ENCODE results near the gene PRKAG2. TPM values are rescaled to one million over a fixed set of nuclear protein-coding genes. Genes with fewer than 3 reads are reported as not detected.
"Not testable (repeated sequence)": the region's sequence is repeated elsewhere in the genome, so short reads cannot be mapped to it uniquely, and the experiment has no call there.

PRKAG2 gene
- total RNA-seq, 3 donors from 2014 or later, result 42.4 to 48.5 (median 46.6) TPM

DNA sequence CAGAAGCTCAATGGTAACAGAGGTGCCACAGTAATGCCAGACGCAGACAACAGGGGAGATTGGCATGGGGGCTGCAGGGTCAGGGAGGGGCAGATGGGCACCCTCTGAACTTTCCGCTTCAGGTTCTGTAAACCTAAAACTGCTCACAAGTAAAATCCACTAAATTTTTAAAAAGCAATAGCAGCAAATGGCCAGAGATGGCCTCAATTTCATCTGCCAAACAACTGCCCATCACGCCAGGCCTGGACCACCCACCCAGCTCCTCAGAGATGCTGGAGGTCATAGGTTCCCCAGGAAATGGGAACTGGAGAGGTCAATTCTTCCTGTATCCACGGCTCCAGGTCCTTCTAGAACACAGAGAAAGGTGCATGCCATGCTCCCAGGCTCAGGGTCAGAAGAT is 76.1 kb downstream of the PRKAG2 start:
- TF ChIP-seq, protein P1, sequence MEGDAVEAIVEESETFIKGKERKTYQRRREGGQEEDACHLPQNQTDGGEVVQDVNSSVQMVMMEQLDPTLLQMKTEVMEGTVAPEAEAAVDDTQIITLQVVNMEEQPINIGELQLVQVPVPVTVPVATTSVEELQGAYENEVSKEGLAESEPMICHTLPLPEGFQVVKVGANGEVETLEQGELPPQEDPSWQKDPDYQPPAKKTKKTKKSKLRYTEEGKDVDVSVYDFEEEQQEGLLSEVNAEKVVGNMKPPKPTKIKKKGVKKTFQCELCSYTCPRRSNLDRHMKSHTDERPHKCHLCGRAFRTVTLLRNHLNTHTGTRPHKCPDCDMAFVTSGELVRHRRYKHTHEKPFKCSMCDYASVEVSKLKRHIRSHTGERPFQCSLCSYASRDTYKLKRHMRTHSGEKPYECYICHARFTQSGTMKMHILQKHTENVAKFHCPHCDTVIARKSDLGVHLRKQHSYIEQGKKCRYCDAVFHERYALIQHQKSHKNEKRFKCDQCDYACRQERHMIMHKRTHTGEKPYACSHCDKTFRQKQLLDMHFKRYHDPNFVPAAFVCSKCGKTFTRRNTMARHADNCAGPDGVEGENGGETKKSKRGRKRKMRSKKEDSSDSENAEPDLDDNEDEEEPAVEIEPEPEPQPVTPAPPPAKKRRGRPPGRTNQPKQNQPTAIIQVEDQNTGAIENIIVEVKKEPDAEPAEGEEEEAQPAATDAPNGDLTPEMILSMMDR (IDR thresholded peaks at IDR 0.05), result no peak
- no peaks in the 10 kb centered on the region for H3K4me1 ChIP-seq (ENCODE audit: low read depth)
- DNase-seq, result no peak
- no peaks in the 10 kb centered on the region for H3K36me3 ChIP-seq (ENCODE audit: low read depth)
- no peaks in the 10 kb centered on the region for H3K9me3 ChIP-seq
- ATAC-seq, result no peak
- no peak overlapping the region for H3K4me3 ChIP-seq
- intact Hi-C loops (cut with DNase I, micrococcal nuclease), result no loop called here

DNA sequence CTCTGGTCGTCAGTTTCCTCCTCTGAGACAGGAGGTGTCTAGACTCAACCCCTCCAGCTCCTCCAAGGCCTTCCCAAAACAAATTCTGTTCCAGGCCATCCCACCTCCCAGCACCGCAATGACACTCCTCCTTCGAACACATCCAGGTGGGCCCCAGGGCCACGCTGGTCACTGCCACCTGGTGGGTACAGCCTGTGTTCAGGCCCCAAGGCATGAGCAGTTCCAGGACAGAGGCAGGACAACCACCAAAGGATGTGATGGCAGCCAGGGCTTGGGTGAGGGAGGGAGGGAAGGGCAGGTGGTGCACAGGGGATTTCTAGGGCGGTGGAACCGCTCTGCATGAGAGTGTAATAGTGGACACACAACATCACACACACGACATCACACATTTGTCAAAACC is 76.5 kb downstream of the PRKAG2 start:
- TF ChIP-seq, protein P1 (IDR thresholded peaks at IDR 0.05), result no peak
- H3K36me3 ChIP-seq (ENCODE audit: low read depth), result no peaks in the 10 kb centered on the region
- ATAC-seq (no peak), DNase-seq (peak in 1 of 3 donors; percentile 17)
- H3K9me3 ChIP-seq, result no peaks in the 10 kb centered on the region
- intact Hi-C loops (cut with DNase I, micrococcal nuclease), result no loop called here
- no peaks in the 10 kb centered on the region for H3K4me1 ChIP-seq (ENCODE audit: low read depth)
- H3K4me3 ChIP-seq, result no peak overlapping the region

DNA sequence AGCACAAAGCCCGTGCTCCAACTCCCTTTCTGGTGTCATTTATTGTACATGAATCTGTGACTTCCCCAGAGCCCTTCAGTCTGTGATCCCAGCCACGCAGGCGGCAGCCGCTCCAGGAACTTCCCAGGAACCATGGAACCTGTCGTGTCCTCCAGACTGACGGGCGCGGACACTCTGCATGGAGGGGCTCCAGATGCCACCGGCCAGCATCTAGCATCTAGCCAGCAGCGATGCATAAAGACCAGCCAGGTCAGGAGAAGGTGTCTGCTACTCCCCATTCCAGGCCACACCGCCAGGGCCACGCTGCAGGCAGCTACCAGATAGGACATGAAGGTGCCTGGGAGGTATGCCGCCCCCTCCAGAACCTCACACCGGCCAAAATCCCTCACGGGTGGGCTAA is 77.4 kb downstream of the PRKAG2 start:
- TF ChIP-seq, protein P1 (IDR thresholded peaks at IDR 0.05), result no peak
- Histone ChIP-seq H3K9me3 (no peaks in the 10 kb centered on the region), H3K4me1 (ENCODE audit: low read depth) (peaks cover 3% of the 10 kb centered on the region), H3K4me3 (no peak overlapping the region), H3K36me3 (ENCODE audit: low read depth) (no peaks in the 10 kb centered on the region)
- ATAC-seq, result no peak
- intact Hi-C loops (cut with DNase I, micrococcal nuclease), result no loop called here
- DNase-seq, result peak in 1 of 3 donors; percentile 5

DNA sequence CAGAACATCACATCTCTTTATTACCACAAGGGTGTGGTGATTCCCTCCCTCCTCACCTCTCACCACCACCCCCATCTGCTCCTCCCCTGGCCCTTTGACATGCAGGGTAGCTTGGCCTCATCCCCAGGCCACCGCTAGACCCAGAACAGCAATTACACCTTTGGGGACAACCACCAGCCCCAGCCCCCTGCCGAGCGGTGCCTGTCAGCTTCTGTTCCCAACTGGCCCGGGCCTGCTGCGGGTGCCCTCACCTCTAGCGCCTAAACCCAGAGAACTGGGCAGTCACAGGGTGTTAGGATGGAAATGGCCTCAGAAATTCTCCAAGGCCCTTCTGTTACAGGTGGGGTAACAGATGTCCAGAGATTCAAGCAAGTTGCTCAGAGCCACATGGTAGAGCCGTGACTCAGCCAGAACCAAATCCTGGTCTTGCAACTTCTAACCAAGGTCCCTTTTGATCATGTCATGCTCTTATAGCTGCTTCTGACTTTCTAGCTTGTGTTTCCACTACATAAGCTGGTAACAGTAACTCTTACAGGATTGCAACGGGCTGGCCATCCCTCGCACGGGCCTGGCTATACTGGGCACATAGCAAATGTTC is 78.0 kb downstream of the PRKAG2 start:
- no peak overlapping the region for H3K4me3 ChIP-seq
- peaks cover 3% of the 10 kb centered on the region for H3K4me1 ChIP-seq (ENCODE audit: low read depth)
- intact Hi-C loops (cut with DNase I, micrococcal nuclease), result no loop called here
- H3K36me3 ChIP-seq (ENCODE audit: low read depth), result no peaks in the 10 kb centered on the region
- DNase-seq (peak in 1 of 3 donors; percentile 15), ATAC-seq (no peak)
- TF ChIP-seq, protein P1 (IDR thresholded peaks at IDR 0.05), result no peak
- H3K9me3 ChIP-seq, result no peaks in the 10 kb centered on the region

DNA sequence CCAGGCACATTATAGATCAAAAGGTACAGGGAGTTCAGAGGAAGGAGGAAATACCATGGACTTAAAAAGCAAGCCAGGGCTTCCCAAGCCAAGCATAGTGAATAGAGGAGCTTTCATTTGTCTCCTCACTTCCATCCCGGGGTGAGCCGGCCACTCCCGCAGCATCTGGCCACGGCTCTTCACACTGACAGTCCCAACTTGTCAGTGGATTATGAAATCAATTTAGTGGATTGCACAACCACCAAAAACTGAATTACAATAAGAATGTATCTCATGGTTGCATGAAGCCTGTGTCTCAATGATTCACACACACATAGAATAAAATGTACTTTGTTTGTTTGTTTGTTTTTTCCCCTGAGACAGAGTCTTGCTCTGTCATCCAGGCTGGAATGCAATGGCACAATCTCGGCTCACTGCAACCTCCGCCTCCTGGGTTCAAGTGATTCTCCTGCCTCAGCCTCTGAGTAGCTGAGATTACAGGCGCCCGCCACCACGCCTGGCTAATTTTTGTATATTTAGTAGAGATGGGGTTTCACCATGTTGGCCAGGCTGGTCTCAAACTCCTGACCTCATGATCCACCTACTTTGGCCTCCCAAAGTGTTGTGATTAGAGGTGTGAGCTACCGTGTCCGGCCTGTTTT is 79.1 kb downstream of the PRKAG2 start:
- intact Hi-C loops (cut with DNase I, micrococcal nuclease); H3K36me3 ChIP-seq (ENCODE audit: low read depth); H3K9me3 ChIP-seq; H3K4me3 ChIP-seq; H3K4me1 ChIP-seq (ENCODE audit: low read depth): not testable (repeated sequence)
- ATAC-seq, result peak; percentile 24
- DNase-seq, result peak in 1 of 3 donors; percentile 30

DNA sequence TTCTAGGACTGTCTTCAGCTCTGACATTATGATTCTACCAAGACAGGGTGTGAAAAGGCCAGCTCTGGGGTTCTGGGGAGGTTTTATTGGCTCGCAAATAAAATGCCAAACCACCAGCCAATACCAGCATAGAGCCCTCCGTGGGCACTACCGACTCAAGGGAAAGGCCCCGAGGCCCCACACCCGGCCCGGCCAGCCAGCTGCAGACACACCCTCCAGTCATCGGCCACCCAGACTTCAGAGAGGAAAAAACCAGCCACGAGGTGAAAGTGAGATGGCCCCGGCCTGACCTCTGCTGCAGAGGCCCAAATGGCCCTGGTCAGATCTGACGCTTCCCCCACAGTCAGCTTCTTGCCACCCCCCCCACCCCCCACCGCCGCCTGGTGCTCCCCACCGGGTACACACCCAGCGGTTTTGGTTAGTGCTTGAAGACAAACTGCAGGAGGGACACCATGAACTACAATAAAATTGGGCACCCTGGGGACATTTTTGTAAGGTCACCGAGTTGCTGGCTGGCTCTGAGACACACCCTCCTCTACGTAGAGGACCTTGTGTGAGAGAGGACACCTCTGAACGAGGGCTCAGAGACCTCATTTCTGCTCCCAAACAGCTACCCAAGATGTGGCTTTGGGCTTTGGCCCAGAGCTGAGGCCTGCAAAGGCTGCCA is 79.9 kb downstream of the PRKAG2 start:
- ATAC-seq (peak; percentile 18), DNase-seq (peak in 1 of 3 donors; percentile 31)
- no peaks in the 10 kb centered on the region for H3K9me3 ChIP-seq
- intact Hi-C loops (cut with DNase I, micrococcal nuclease), result no loop called here
- TF ChIP-seq, protein P1 (IDR thresholded peaks at IDR 0.05), result no peak
- H3K36me3 ChIP-seq (ENCODE audit: low read depth), result no peaks in the 10 kb centered on the region
- peaks cover 3% of the 10 kb centered on the region for H3K4me1 ChIP-seq (ENCODE audit: low read depth)
- no peak overlapping the region for H3K4me3 ChIP-seq

All from mucosa of descending colon (tissue), 3 donors.